Stomach (tissue), 9 donors: Measurements from ENCODE around the gene SEC11C. TPM values are rescaled to one million over a fixed set of nuclear protein-coding genes. Genes with fewer than 3 reads are reported as not detected.

Experiments
- DNase-seq, 2 donors: peaks; one replicate each; pipeline versions ENCODE4 v3.0.0 to v3.0.0-alpha.2; 2013 to 2019
- H3K27ac ChIP-seq, 5 donors: fragments of 200-600 bp in 4 of 5; sonication (generic) in 4 of 5; one replicate each; pipeline ENCODE4 v1.5.1; 2013 to 2019; ENCODE audit warnings: mild to moderate bottlenecking in 1 of 5, moderate library complexity in 1 of 5
- H3K27me3 ChIP-seq, 3 donors: fragments of 200-600 bp; sonication (generic); one replicate each; pipeline ENCODE4 v1.5.1; 2017 to 2019; ENCODE audit warnings: mixed run types in 1 of 3
- H3K36me3 ChIP-seq, 4 donors: fragments of 200-600 bp; sonication (generic); 1 replicate in 3 of 4; 2 replicates in 1 of 4; pipeline ENCODE4 v1.5.1; 2016 to 2019
- H3K4me1 ChIP-seq, 4 donors: fragments of 200-600 bp; sonication (generic); one replicate each; pipeline ENCODE4 v1.5.1; 2016 to 2019
- H3K4me3 ChIP-seq, 4 donors: fragments of 200-600 bp; sonication (generic) in 3 of 4; one replicate each; pipeline ENCODE4 v1.5.1; 2016 to 2019; ENCODE audit warnings: mild to moderate bottlenecking in 1 of 4
- H3K9me3 ChIP-seq, 4 donors: fragments of 200-600 bp; sonication (generic); one replicate each; pipeline ENCODE4 v1.5.1; 2016 to 2019
- CTCF ChIP-seq, 7 experiments: fragments of 450-650 bp in 4 of 7; fragments of 200-600 bp in 3 of 7; sonication (generic) in 3 of 7; IDR thresholded peaks; one replicate each; pipeline ENCODE4 v1.5.1; 2016 to 2019; ENCODE audit warnings: antibody characterized with exemption in 7 of 7, control low read depth in 2 of 7, mild to moderate bottlenecking in 1 of 7
- EP300 ChIP-seq: sonication (generic); formaldehyde crosslinking; IDR thresholded peaks from one replicate; pipeline ENCODE4 v1.6.1; 2017; ENCODE audit warnings: antibody characterized with exemption
- POLR2A ChIP-seq, 4 donors: fragments of 450-650 bp; IDR thresholded peaks; one replicate each; pipeline ENCODE4 v1.6.1; 2016; ENCODE audit warnings: antibody characterized with exemption in 4 of 4, control low read depth in 2 of 4, mild to moderate bottlenecking in 1 of 4, moderate library complexity in 1 of 4
- POLR2AphosphoS5 ChIP-seq, 3 donors: sonication (generic); formaldehyde crosslinking; IDR thresholded peaks; one replicate each; pipeline ENCODE4 v1.6.1; 2016; ENCODE audit warnings: antibody characterized with exemption in 3 of 3
- WGBS, 5 donors: extraction: QIAGEN DNeasy Blood & Tissue Kit in 3 of 5; methylation state at CpG; one replicate each; pipeline versions ENCODE4 v1.1.5 to v1.1.7; 2013 to 2018; 5-methylcytosine and 5-hydroxymethylcytosine counted together
- intact Hi-C: fragments of 100-400 bp; cut with DNase I; formaldehyde crosslinking; loops from one replicate; pipeline ENCODE4 v1.15.1; 2023; ENCODE audit warnings: low total_unique reads
- polyA plus RNA-seq, 3 donors: library from polyadenylated mRNA; stranded (reverse); fragments of 200-250 nt; gene quantifications; one replicate each; pipeline ENCODE4 v1.2.3, GENCODE V29; 2013
- total RNA-seq, 5 donors: library from RNA; depleted of rRNA; stranded (reverse); fragments of >200 nt; gene quantifications; one replicate each; pipeline versions ENCODE4 v1.1.0 to v1.2.3, GENCODE V29; 2014 to 2016
- donor health status: healthy with polysubstance abuse.
- donor health status: Bipolar disorder and iron deficiency.
- donor health status: healthy.

The SEC11C gene
- total and polyA plus RNA-seq, 8 donors, result 3.1 to 83.2 (median 52.6) TPM

DNA sequence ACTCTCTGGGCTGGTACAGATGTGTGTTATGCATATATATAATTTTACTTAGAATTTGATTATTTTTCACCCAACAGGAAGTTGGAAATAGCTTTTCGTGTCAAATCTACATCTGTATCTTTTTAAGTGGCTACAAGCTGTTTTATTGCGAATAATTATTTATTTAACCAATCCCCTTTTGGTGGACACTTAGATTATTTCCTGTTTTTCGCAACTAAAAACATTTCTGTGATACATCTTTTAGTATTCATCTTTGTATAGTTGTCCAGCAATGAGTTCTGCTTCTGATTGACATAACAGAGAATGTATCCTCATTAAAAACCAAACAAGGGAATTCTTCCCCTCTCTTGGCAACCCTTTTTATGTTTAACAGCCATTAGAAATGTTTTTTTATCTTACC, 16.6 kb downstream of the SEC11C start:
- intact Hi-C loops, result no loop called here
- DNase-seq, result no peak
- Histone ChIP-seq H3K9me3 (no peaks in the 10 kb centered on the region), H3K4me3 (no peak overlapping the region), H3K4me1 (no peaks in the 10 kb centered on the region), H3K36me3 (peaks cover 3 to 86% (median 81%) of the 10 kb centered on the region in 4 donors), H3K27ac (no peak overlapping the region), H3K27me3 (no peaks in the 10 kb centered on the region)
- TF ChIP-seq POLR2AphosphoS5 (IDR thresholded peaks at IDR 0.05) (no peak), POLR2A (IDR thresholded peaks at IDR 0.05) (no peak), EP300 (no peak), CTCF (IDR thresholded peaks at IDR 0.05) (no peak)
- 87 to 94% (median 91%) methylated on average over 3 of the region's 3 CpGs for WGBS, 5 donors

DNA sequence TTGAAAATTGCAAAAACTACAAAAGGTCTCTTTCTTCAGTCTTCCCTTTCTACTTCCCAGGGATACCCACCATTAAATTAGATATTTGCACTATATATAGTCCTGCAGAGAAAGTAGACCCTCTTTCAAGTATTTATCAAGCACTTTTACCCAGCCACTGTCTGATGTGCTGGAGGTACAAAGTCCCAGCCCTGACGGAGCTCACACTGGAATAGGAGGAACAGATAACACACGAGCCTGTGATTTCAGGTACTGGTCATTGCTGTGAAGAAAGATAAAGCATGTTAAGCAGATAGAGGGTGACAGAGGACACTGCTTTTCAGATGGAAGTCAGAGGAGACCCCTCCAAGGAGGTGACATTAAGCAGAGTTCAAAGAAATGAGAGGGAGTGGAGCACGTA, 19.6 kb downstream of the SEC11C start:
- Histone ChIP-seq H3K36me3 (peaks cover 0 to 59% (median 51%) of the 10 kb centered on the region in 4 donors), H3K4me3 (no peak overlapping the region), H3K27ac (no peak overlapping the region), H3K9me3 (no peaks in the 10 kb centered on the region), H3K27me3 (no peaks in the 10 kb centered on the region), H3K4me1 (no peaks in the 10 kb centered on the region)
- 59 to 80% (median 75%) methylated on average over 3 of the region's 3 CpGs for WGBS, 5 donors
- no peak for DNase-seq
- TF ChIP-seq CTCF (IDR thresholded peaks at IDR 0.05) (no peak), POLR2AphosphoS5 (IDR thresholded peaks at IDR 0.05) (no peak), POLR2A (IDR thresholded peaks at IDR 0.05) (no peak), EP300 (no peak)
- intact Hi-C loops, result no loop called here

- no peaks in the 10 kb centered on the region for H3K9me3 ChIP-seq
- H3K27ac ChIP-seq, result no peak overlapping the region
- peaks cover 0 to 51% (median 44%) of the 10 kb centered on the region in 4 donors for H3K36me3 ChIP-seq
- no peaks in the 10 kb centered on the region for H3K4me1 ChIP-seq
- no peak for DNase-seq
- TF ChIP-seq POLR2AphosphoS5 (IDR thresholded peaks at IDR 0.05) (no peak), EP300 (no peak), CTCF (IDR thresholded peaks at IDR 0.05) (no peak), POLR2A (IDR thresholded peaks at IDR 0.05) (no peak)
- 78 to 95% (median 85%) methylated on average over 10 of the region's 10 CpGs for WGBS, 5 donors
- no peak overlapping the region for H3K4me3 ChIP-seq
- intact Hi-C loops, result no loop called here
- H3K27me3 ChIP-seq, result no peaks in the 10 kb centered on the region
Observed at GRCh38 chr18:59159986-59160385, 20.3 kb downstream of the SEC11C start.

DNA sequence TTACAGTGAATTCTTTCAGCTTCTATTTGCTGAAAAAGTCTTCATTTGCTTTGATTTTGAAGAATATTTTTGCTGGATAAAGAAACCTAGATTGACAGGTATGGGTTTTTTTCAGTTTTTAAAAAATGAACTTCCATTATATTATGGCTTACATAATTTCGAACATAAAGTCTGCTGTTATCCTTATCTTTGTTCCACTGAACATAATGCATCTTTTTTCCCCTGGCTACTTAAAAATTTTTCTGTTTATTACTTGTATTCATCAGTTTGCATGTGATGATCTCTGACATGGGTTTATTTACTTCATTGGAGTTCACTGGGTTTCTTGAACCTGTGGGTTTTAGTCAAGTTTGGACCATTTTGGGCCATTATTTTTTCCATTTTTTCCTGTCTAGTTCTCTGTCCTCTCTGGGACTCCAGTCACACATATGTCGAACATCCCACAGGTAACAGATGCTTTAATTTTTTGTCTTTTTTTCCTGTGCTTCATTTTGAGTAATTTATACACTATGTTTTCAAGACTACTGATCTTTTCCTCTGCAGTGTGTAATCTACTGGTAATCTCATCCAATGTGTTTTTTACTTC, 33.1 kb downstream of the SEC11C start:
- no peak overlapping the region for H3K27ac ChIP-seq
- no peaks in the 10 kb centered on the region for H3K4me1 ChIP-seq
- TF ChIP-seq EP300, result no peak
- no peak for TF ChIP-seq CTCF (IDR thresholded peaks at IDR 0.05)
- TF ChIP-seq POLR2AphosphoS5 (IDR thresholded peaks at IDR 0.05), result no peak
- no peak for TF ChIP-seq POLR2A (IDR thresholded peaks at IDR 0.05)
- 75 to 88% (median 86%) methylated on average over 2 of the region's 2 CpGs for WGBS, 5 donors
- DNase-seq, result no peak
- peaks cover 11 to 29% (median 17%) of the 10 kb centered on the region in 4 donors for H3K9me3 ChIP-seq
- no peaks in the 10 kb centered on the region for H3K36me3 ChIP-seq
- H3K27me3 ChIP-seq, result no peaks in the 10 kb centered on the region
- intact Hi-C loops, result loop anchor here (10.0 kb wide), 1 partner anchor 58 kb away; no protein-coding TSS in a partner anchor
- no peak overlapping the region for H3K4me3 ChIP-seq
